ENCODE data around the gene ANLN. TPM values are rescaled to one million over a fixed set of nuclear protein-coding genes. Genes with fewer than 3 reads are reported as not detected.

Gene ANLN, protein sequence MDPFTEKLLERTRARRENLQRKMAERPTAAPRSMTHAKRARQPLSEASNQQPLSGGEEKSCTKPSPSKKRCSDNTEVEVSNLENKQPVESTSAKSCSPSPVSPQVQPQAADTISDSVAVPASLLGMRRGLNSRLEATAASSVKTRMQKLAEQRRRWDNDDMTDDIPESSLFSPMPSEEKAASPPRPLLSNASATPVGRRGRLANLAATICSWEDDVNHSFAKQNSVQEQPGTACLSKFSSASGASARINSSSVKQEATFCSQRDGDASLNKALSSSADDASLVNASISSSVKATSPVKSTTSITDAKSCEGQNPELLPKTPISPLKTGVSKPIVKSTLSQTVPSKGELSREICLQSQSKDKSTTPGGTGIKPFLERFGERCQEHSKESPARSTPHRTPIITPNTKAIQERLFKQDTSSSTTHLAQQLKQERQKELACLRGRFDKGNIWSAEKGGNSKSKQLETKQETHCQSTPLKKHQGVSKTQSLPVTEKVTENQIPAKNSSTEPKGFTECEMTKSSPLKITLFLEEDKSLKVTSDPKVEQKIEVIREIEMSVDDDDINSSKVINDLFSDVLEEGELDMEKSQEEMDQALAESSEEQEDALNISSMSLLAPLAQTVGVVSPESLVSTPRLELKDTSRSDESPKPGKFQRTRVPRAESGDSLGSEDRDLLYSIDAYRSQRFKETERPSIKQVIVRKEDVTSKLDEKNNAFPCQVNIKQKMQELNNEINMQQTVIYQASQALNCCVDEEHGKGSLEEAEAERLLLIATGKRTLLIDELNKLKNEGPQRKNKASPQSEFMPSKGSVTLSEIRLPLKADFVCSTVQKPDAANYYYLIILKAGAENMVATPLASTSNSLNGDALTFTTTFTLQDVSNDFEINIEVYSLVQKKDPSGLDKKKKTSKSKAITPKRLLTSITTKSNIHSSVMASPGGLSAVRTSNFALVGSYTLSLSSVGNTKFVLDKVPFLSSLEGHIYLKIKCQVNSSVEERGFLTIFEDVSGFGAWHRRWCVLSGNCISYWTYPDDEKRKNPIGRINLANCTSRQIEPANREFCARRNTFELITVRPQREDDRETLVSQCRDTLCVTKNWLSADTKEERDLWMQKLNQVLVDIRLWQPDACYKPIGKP
- polyA plus RNA-seq (ENCODE audit: insufficient read length in 3 of 3): 10 to 100 TPM; 25.0 to 30.8 (median 28.3) TPM

DNA sequence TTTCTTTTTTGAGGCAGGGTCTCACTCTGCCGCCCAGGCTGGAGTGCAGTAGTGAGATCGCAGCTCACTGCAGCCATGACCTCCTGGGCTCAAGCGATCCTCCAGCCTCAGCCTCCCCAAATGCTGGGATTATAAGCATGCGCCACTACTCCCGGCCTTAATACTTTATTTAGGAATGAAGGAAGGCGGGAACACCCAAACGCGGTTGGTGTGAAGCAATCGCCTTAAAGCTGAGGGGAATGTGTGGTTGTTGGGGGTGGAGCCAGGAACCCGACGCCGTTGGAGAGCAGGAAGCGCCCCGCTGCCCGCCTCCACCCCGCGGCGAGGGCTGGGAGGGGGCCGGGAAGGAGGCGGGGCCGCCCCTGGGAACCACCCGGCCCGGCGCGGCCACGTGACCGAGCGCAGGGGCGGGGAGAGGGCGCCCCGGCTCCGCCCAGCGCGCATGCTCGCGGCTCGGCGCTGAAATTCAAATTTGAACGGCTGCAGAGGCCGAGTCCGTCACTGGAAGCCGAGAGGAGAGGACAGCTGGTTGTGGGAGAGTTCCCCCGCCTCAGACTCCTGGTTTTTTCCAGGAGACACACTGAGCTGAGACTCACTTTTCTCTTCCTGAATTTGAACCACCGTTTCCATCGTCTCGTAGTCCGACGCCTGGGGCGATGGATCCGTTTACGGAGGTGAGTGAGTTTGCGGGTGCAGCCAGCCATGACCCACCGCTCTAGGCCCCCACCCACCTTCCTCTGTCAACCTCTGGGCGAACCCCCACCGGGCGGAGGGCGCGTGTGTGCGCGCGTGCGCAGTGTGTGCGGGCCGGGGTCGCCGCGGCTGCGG, at the start of gene ANLN:
Gene ANLN, plus strand, starts transcription at position 492 of the 828 bp plus-strand sequence. Its CDS starts 165 bp downstream, at position 657.
- DNase-seq (ENCODE audit: low read depth in 3 of 3, low spot score in 2 of 3): peak; percentile 77 to 87 (median 83)

DNA sequence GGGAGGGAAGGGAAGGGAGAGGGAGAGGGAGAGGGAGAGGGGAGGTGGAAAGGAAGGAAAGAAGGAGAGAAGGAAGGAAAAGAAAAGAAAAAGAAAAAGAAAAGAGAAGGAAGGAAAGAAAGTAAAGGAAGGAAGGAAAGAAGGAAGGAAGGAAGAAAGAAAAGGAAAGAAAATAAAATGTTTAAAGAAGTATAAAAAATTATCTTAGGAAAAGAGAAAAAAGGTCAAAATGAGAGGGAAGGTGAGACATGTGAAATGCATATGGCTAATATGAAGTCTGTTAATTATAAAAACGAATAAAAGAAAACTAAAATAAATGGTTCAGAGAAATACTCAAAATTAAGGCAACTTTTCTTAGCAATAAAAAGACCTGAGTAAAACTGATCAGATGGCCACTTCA, 46.1 kb upstream of the ANLN start:
- no peak for DNase-seq (ENCODE audit: low read depth in 3 of 3, low spot score in 2 of 3)

DNA sequence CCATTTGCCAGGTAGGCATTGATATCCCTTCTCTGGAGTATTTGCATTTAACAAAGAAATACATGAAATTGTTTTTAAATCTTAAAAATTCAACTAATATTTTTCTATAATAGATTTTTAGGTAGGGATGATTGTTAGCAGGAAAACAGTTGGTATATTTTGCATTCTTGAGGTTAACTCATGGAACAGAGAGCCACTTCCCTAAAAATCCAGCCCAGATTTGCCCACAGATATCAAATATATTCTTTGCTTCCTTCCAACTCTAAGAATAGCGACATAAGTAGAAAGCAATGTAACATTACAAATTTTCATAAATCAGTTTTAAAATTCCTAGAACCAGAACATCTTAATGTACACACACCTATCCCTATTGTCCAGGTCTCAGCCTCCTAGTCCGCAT, 45.0 kb upstream of the ANLN start:
- DNase-seq (ENCODE audit: low read depth in 3 of 3, low spot score in 2 of 3): no peak

DNA sequence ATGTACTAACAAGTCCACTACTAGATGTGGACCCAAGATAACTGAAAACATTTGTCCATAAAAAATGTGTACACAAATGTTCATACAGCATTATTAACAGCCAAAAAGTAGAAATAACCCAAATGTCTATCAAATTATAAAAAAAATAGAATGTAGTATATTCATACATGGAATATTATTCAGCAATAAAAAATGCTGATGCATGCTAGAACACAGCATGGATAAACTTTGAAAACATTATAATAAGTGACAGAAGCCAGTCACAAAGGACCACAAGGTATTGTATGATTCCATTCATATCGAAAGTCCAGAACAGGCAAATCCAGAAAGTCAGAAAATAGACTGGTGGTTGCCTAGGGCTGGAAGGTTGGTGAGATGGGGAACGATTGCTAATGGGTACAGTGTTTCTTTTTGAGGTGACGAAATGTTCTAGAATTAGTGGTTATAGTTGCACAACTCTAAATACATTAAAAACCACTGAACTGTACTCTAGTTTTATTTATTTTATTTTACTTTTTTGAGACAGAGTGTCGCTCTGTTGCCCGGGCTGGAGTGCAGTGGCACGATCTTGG, 43.3 kb upstream of the ANLN start:
- no peak for DNase-seq (ENCODE audit: low read depth in 3 of 3, low spot score in 2 of 3)

DNA sequence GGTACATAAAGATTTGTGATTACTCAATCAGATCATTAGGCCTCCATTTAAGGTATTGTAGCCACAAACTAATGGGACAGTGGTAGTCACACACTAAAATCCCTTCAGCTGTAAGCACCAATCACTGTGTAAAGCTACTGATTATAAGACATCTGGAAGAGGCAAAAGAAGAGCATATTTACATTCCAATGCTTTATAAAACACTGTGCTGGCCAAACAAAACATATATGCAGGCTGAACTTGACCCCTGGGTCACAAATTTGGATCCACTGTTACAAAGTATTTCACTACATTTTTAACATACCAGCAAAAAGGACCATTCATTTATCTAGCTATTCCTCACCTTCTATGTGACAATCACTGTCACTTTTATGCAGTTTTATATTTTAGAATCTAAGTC, 41.4 kb upstream of the ANLN start:
- no peak for DNase-seq (ENCODE audit: low read depth in 3 of 3, low spot score in 2 of 3)

DNA sequence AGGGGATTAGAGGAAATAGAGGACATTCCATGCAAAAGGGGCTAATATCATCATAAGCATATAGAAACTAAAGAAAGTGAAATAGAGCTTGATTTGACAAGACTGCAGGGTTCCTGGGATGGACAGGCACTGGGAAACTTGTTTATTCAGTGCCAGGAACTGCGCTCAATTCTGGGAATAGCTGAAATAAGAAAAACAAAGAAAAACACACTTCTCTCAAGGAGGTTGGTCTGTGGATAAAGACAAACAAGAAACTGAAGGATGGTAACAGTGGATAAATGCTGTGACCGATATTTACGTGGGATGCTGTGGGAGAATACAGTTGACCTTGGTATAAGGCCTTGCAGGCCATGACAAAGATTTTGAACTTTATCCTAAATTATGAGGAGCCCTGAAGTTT, 40.9 kb upstream of the ANLN start:
- no peak for DNase-seq (ENCODE audit: low read depth in 3 of 3, low spot score in 2 of 3)

DNA sequence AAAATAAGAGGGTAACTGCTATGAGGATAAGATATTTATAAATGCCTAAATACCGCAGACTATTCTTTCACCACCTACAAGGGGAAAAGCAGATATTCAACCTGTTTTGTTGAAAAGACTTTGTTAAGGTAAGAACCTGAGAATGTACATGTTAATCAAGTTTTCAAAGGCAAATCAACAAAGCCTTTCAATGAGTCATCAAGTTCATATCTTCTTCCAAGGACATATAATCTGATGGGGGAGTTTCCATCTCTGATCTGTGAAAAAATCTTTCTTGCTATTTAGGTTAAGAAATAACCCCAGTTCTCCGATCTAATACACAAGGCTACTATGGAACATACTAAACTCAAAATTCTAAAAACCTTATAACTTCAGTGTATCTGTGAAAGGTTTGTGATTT, 40.0 kb upstream of the ANLN start:
- DNase-seq (ENCODE audit: low read depth in 3 of 3, low spot score in 2 of 3): no peak

DNA sequence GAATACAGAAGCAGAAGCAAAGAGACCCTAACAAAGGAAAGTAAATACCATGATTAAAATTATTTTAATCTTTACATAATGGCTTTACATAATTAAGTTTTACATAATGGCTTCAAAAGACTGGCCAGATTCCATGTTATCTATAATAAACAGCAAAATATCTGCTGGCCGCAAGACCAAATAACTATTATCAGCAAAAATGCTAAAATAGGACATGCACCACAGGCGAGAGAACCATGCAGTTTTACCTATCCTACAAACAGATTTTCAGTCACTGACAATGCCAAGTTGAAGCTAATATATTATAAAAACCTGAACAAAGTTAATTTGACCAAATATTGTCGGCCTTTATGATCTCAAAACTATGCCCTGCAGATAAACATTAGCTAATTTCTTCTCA, 34.2 kb upstream of the ANLN start:
- no peak for DNase-seq (ENCODE audit: low read depth in 3 of 3, low spot score in 2 of 3)

DNA sequence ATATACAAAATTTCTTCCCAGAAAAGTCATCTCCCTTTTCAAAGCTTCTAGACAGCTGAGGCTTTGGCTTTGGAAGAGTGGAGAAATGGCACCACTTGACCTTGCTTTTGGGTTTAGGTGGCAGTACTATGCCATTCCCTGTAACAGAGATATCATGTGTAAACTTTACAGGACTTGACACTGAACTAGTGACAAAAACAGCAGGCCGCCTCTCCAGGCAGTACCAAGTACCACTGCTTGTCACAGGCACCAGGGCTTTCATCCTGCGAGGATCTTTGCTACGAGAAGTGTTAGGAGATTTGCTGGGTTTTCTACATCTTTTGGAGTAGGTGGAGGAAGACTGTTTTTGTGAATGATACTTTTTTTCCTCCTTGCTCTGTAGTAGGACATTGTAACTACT, 32.6 kb upstream of the ANLN start:
- DNase-seq (ENCODE audit: low read depth in 3 of 3, low spot score in 2 of 3): no peak

DNA sequence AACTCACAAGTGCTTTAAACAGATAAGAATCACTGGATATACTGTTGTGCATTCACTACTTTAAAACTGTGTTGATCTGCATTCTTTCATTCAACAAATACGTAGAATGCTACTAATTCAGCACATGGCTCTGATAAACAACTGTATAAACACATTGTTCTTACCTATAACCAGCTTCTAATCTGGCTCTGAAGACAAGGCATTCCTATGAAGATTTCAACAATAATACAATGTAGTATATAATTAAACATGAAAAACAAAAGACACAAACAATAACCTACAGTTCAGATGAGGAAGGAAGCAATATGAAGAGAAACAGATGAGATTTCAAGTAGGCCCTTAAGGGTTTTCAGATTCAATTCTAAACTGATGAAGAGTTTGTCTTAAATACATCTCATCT, 31.1 kb upstream of the ANLN start:
- DNase-seq (ENCODE audit: low read depth in 3 of 3, low spot score in 2 of 3): no peak

DNA sequence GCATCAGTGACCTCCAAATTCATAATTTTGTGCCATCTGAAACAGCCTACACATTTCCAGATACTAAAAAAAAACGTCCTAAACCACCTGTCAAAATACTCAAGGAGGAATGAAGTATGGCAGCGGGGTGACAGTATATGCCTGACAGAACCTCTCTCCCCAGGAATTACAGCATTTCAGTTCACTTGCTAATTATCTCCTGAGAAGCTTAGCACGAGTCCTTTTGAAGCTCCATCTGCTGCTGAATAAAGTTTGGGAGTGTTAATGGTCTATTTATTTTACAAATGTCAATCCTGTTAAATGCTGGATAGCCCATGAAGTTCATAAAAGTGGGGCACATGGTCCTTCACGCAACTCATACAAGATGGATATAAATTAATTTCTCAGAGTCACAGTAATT, 29.4 kb upstream of the ANLN start:
- DNase-seq (ENCODE audit: low read depth in 3 of 3, low spot score in 2 of 3): no peak

DNA sequence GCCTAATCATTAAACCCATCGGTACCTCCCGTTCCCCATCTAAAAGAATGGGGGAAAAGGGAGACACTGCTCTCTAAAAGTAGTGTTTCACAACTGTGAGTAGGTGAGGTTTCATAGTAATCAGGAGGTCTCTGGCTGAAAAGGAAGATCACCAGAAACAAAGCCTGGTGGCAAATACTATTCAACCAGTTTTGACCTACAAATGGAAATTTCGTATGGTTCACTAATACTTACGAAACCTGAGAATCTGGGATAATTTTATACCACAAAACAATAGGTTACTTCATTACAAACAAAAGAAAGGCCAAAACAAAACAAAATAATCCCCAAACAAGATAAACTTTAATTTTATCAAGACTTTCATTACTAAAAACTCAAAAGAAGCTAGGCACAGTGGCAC, 28.4 kb upstream of the ANLN start:
- no peak for DNase-seq (ENCODE audit: low read depth in 3 of 3, low spot score in 2 of 3)

DNA sequence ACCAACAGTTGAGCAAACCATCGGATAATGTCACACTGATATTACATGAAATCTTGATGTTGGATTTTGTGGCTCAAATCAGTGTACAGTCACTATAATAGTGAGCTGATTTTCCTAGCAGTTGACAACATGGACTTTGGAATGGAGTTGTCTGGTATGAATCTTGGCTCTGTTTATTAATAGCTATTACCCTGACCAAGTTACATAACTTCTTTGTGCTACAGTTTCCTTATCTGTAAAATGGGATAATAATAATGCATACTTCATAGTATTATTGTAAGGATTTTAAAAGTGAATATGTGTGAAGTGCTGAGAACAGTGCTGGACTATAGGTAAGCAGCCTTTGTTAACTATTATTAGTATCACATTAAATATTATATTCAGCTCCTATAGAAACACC, 26.1 kb upstream of the ANLN start:
- DNase-seq (ENCODE audit: low read depth in 3 of 3, low spot score in 2 of 3): no peak

DNA sequence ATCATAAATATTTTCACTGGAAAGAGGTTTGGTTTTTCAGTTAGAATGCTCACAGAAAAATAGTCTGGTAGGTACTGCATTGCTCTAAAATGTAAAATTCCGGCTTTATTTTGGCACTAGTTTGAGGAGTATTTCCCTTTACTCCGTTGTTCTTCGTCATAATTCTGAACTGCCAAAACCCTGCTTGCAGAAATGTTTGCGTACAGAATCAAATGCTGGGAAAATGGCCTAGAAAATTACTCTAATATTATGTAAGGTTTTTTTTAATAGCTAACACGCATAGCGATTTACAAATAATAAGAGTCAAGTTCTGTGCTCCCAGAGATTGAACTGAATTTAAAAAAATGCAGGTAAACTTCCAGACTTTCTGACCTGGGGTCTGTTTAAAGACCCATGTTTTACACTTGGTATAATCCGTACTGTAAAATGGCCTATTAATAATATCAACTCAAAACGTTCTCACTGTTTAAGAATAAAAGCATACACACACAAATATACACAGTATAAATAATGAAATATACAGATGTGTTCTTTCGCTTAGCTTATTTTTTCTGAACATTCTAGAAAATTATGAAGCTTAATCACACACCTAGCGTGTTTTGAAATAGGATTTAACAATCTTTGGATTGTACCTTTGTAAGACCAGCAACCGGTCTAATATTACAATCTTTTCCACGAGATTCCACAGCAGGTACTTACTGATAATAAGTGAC, 23.5 kb upstream of the ANLN start:
- DNase-seq (ENCODE audit: low read depth in 3 of 3, low spot score in 2 of 3): no peak

DNA sequence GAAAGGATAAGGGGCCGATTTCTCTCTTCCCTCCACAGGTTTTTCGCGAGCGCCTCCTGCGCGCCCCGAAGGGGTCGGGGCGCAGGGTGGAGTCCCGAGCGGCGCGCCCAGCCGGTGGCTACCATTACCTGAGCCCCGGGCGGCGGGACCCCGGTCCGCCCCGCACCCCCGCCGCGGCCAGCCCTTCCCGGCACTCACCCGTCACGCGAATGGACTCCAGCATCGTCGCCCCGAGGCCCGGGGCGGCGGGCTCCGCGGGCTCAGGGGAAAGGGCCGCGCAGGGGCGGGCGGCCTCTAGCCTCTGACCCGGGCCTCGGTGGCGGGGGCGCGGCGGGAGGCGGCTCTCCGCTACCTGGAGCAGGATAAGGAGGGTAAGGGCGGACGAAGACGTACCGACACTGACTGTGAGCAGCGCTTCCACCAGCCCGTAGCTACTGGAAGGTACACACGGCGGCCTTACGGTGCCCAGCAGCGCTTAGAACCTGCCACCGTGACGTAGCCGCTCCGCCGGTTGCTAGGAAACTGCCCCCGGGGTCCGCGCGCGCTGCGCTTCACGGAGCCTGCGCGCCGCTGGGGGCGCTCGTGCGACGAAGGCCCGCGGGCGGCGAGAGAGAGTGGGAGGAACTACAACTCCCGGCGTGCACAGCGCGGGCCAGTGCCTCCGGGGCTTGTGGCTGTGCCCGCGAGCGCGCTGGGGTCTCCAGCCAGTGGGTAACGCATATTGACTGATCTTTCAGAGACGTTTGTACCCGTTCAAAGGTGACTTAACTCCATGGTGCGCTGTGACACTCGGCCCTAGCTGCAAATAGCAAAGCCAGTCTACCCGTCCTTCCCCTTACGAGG, 22.7 kb upstream of the ANLN start:
- peak; percentile 76 to 84 (median 83) for DNase-seq (ENCODE audit: low read depth in 3 of 3, low spot score in 2 of 3)

DNA sequence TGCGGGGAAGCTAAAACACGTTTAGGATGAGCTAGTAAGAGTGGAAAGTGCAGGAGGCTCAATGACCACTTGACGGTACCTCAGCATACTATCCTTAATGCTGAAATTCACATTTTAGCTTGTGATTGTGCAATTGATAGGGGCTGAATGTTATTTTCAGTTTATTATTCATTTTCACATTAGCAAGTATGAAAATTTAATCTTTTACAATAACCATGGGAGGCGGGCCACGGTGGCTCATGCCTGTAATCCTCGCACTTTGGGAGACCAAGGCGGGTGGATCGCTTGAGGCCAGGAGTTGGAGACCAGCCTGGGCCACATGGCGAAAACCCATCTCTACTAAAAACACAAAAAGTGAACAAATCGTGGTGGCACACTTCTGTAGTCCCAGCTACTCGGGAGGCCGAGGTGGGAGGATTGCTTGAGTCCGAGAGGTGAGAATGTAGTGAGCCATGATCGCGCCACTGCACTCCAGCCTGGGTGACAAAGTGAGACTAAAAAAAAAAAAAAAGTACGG, 22.0 kb upstream of the ANLN start:
- no peak for DNase-seq (ENCODE audit: low read depth in 3 of 3, low spot score in 2 of 3)

DNA sequence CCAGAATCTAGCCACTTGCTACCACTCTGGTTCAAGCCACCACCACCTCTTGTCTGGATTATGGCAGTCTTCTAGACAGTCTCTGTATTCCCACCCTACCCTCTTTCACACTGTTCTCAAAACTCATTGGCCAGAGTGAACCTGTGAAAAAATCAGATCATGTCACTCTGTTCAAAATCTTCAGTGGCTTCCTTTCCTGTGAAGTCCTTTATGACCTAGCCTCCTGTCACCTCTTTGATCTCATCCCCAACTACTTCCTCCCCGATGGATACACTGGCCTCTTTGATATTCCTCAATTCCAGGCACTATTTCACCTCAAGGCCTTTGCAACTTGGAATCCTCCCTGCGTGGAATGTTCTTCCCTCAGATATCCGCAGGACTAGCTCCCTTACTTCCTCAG, 21.2 kb upstream of the ANLN start:
- no peak for DNase-seq (ENCODE audit: low read depth in 3 of 3, low spot score in 2 of 3)

DNA sequence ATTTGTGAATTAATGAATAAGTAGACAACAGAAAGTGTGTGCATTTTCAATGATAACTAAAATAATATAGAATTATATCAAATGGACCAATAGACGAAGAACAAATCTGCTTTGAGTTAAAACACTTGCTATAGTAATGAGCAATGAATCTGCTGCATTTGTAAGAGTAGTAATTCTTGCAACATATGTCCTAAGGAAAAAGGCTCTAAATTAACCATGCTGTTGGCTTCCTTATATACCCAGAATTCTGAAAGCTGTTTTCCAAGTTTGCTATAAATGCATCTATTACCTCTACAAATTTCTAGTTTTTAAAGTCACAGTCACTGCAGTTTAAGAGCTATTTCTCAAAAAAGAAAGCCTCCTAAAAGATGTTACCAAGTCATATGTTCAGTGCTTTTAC, 20.5 kb upstream of the ANLN start:
- no peak for DNase-seq (ENCODE audit: low read depth in 3 of 3, low spot score in 2 of 3)
